GM13976 (cell line): ENCODE data around the gene SHQ1.
"Not testable (repeated sequence)": the region's sequence is repeated elsewhere in the genome, so short reads cannot be mapped to it uniquely, and the experiment has no call there.

Experiments
- DNase-seq: peaks from one replicate; pipeline ENCODE4 v3.0.0; 2012; ENCODE audit warnings: low spot score
- CTCF ChIP-seq: IDR thresholded peaks from 2 replicates; pipeline ENCODE4 v1.5.1; 2012; ENCODE audit warnings: borderline replicate concordance, mild to moderate bottlenecking; ENCODE audit not compliant: insufficient read depth; ENCODE audit errors: extremely low read depth, missing control alignments, control extremely low read depth
- in situ Hi-C: fragments of 300-500 bp; cut with MboI; formaldehyde crosslinking; loops from one replicate; pipeline ENCODE4 v1.12.0; 2022; ENCODE audit warnings: low sequenced_read_pairs, mixed read lengths, inconsistent platforms; ENCODE audit not compliant: unreplicated experiment

Gene SHQ1

GRCh38 chr3:72739531-72740466, 108.4 kb downstream of the SHQ1 start:
- in situ Hi-C loops = no loop called here
- TF ChIP-seq CTCF = no peak
- no peak for DNase-seq

GRCh38 chr3:72738752-72739530, 109.3 kb downstream of the SHQ1 start:
- peak; percentile 94 for DNase-seq
- in situ Hi-C loops = no loop called here
- TF ChIP-seq CTCF = no peak

GRCh38 chr3:72735072-72735471, 113.2 kb downstream of the SHQ1 start:
- DNase-seq, in situ Hi-C loops: not testable (repeated sequence)

- in situ Hi-C loops = no loop called here
- TF ChIP-seq CTCF = no peak
- no peak for DNase-seq
Measured at GRCh38 chr3:72733676-72734075, 114.6 kb downstream of the SHQ1 start.

GRCh38 chr3:72732666-72733345, 115.4 kb downstream of the SHQ1 start:
- in situ Hi-C loops = not testable (repeated sequence)

GRCh38 chr3:72728958-72729467, 119.2 kb downstream of the SHQ1 start:
- in situ Hi-C loops = no loop called here
- DNase-seq = no peak
- no peak for TF ChIP-seq CTCF

More at GRCh38 chr3:72732666-72733345, 115.4 kb downstream of the SHQ1 start:
- DNase-seq = not testable (repeated sequence)

- no peak for DNase-seq
- in situ Hi-C loops = no loop called here
- no peak for TF ChIP-seq CTCF
Measured at GRCh38 chr3:72728329-72728889, 119.8 kb downstream of the SHQ1 start.
